ENCODE data around the gene OR52I2.

GRCh38 chr11:4619514-4619913 lies 38.0 kb downstream of the OR52I2 start:
- TF ChIP-seq POLR2AphosphoS5 (IDR thresholded peaks at IDR 0.05): no peak
- no peak for TF ChIP-seq CTCF (IDR thresholded peaks at IDR 0.05)
- TF ChIP-seq POLR2A (IDR thresholded peaks at IDR 0.05): no peak
